Measurements from ENCODE around the gene SLC22A23.

DNA sequence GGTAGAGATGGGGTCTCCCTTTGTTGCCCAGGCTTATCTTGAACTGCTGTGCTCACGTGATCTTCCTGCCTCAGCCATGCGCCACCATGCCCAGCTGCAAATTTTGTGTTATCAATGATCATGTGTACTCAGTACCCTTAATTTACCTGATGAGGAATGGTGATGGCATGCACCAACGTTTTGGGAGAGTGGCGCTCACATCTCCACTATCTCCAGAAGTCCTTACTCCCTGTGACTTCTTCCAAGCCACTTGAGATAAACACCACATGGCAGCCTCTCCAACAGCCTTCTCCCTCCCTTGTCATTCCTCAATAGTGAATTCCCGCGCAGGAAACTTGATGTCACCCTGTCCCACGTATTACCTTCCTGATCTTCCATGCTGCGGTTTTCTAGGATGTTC is 140.0 kb downstream of the SLC22A23 start:
- TF ChIP-seq, protein P1, sequence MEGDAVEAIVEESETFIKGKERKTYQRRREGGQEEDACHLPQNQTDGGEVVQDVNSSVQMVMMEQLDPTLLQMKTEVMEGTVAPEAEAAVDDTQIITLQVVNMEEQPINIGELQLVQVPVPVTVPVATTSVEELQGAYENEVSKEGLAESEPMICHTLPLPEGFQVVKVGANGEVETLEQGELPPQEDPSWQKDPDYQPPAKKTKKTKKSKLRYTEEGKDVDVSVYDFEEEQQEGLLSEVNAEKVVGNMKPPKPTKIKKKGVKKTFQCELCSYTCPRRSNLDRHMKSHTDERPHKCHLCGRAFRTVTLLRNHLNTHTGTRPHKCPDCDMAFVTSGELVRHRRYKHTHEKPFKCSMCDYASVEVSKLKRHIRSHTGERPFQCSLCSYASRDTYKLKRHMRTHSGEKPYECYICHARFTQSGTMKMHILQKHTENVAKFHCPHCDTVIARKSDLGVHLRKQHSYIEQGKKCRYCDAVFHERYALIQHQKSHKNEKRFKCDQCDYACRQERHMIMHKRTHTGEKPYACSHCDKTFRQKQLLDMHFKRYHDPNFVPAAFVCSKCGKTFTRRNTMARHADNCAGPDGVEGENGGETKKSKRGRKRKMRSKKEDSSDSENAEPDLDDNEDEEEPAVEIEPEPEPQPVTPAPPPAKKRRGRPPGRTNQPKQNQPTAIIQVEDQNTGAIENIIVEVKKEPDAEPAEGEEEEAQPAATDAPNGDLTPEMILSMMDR (IDR thresholded peaks at IDR 0.05; ENCODE audit: insufficient read depth, low read depth, low read length) = no peak
- no peak for TF ChIP-seq EZH2 (IDR thresholded peaks at IDR 0.05; ENCODE audit: insufficient read depth, low read length)
